GM19240 (cell line): ENCODE data around the gene SPTBN1.

Source experiments
- DNase-seq: peaks from one replicate; pipeline ENCODE4 v3.0.0; 2011; ENCODE audit warnings: low spot score; ENCODE audit not compliant: insufficient read length

The SPTBN1 gene

GRCh38 chr2:54669677-54670484 lies 213.8 kb downstream of the SPTBN1 start:
- DNase-seq = no peak

- DNase-seq = no peak
Observed at GRCh38 chr2:54670485-54671009, 214.4 kb downstream of the SPTBN1 start.

GRCh38 chr2:54671010-54671409 lies 214.9 kb downstream of the SPTBN1 start:
- no peak for DNase-seq

GRCh38 chr2:54671875-54672589 lies 215.9 kb downstream of the SPTBN1 start:
- DNase-seq = no peak

GRCh38 chr2:54672590-54673456 lies 216.7 kb downstream of the SPTBN1 start:
- DNase-seq = no peak

GRCh38 chr2:54673501-54673998 lies 217.4 kb downstream of the SPTBN1 start:
- no peak for DNase-seq

- DNase-seq = no peak
Observed at GRCh38 chr2:54675281-54675680, 219.2 kb downstream of the SPTBN1 start.

- no peak for DNase-seq
Observed at GRCh38 chr2:54675738-54676137, 219.6 kb downstream of the SPTBN1 start.

- DNase-seq = no peak
Observed at GRCh38 chr2:54676656-54677055, 220.5 kb downstream of the SPTBN1 start.

GRCh38 chr2:54677476-54678265 lies 221.5 kb downstream of the SPTBN1 start:
- no peak for DNase-seq

- DNase-seq = no peak
Observed at GRCh38 chr2:54678719-54679118, 222.6 kb downstream of the SPTBN1 start.

- DNase-seq = no peak
Observed at GRCh38 chr2:54680397-54681041, 224.4 kb downstream of the SPTBN1 start.

GRCh38 chr2:54681416-54681815 lies 225.3 kb downstream of the SPTBN1 start:
- no peak for DNase-seq

GRCh38 chr2:54683596-54683995 lies 227.5 kb downstream of the SPTBN1 start:
- DNase-seq = no peak

GRCh38 chr2:54685263-54685775 lies 229.2 kb downstream of the SPTBN1 start:
- DNase-seq = no peak

- DNase-seq = no peak
Observed at GRCh38 chr2:54687595-54688152, 231.5 kb downstream of the SPTBN1 start.

GRCh38 chr2:54691445-54692135 lies 235.5 kb downstream of the SPTBN1 start:
- DNase-seq = no peak

- no peak for DNase-seq
Observed at GRCh38 chr2:54692556-54692955, 236.4 kb downstream of the SPTBN1 start.

GRCh38 chr2:54695378-54695777 lies 239.3 kb downstream of the SPTBN1 start:
- no peak for DNase-seq
